ENCODE measurements around the gene SPEF2.

The SPEF2 gene

GRCh38 chr5:35781181-35781790 is 163.6 kb downstream of the SPEF2 start:
- Histone ChIP-seq H3K4me1 (ENCODE audit: control insufficient read depth, insufficient read depth, low read length) (no peaks in the 10 kb centered on the region), H3K36me3 (ENCODE audit: control insufficient read depth in 2 of 2, insufficient read depth in 1 of 2, low read length in 2 of 2) (no peaks in the 10 kb centered on the region), H3K9me3 (ENCODE audit: control insufficient read depth, insufficient read depth, low read depth, low read length) (no peaks in the 10 kb centered on the region), H3K27ac (ENCODE audit: extremely low read depth, low read depth, low read length) (no peak overlapping the region), H3K4me3 (ENCODE audit: low read depth, low read length) (no peak overlapping the region)
- no peak for TF ChIP-seq ZNF76 (tag by site-specific recombination; IDR thresholded peaks at IDR 0.05; ENCODE audit: borderline replicate concordance, low read depth)
- POLR2A ChIA-PET: no interaction called here
- CTCF ChIA-PET: interaction anchor here (0.5 to 8.2 kb wide), 4 partner anchors 15 to 260 kb away, joined by 3 to 147 read pairs (median 4); no protein-coding TSS in a partner anchor

GRCh38 chr5:35783551-35783950 is 165.9 kb downstream of the SPEF2 start:
- POLR2A ChIA-PET: no interaction called here
- CTCF ChIA-PET: interaction anchor here (1.4 to 1.9 kb wide), 2 partner anchors 141 to 143 kb away, joined by 3 to 7 read pairs; no protein-coding TSS in a partner anchor
- no peak overlapping the region for H3K4me3 ChIP-seq (ENCODE audit: low read depth, low read length)
- no peaks in the 10 kb centered on the region for H3K36me3 ChIP-seq (ENCODE audit: control insufficient read depth in 2 of 2, insufficient read depth in 1 of 2, low read length in 2 of 2)
- no peaks in the 10 kb centered on the region for H3K4me1 ChIP-seq (ENCODE audit: control insufficient read depth, insufficient read depth, low read length)
- TF ChIP-seq ZNF747 (tag by site-specific recombination; IDR thresholded peaks at IDR 0.05) (no peak), ZNF211 (tag by site-specific recombination; IDR thresholded peaks at IDR 0.05; ENCODE audit: low read depth) (no peak), KLF7 (tag by site-specific recombination; IDR thresholded peaks at IDR 0.05; ENCODE audit: borderline replicate concordance) (no peak), ZNF777 (tag by site-specific recombination; IDR thresholded peaks at IDR 0.05; ENCODE audit: borderline replicate concordance) (no peak), TRIM28 (IDR thresholded peaks at IDR 0.05; ENCODE audit: borderline replicate concordance, low read length) (no peak), ZNF677 (tag by site-specific recombination; IDR thresholded peaks at IDR 0.05) (no peak), ZFP69B (tag by site-specific recombination; IDR thresholded peaks at IDR 0.05) (no peak), ZNF473 (tag by site-specific recombination; IDR thresholded peaks at IDR 0.05) (no peak), MYNN (tag by site-specific recombination; IDR thresholded peaks at IDR 0.05; ENCODE audit: borderline replicate concordance) (no peak), SP3 (tag by site-specific recombination; IDR thresholded peaks at IDR 0.05) (no peak), KLF8 (tag by site-specific recombination; IDR thresholded peaks at IDR 0.05) (no peak), ZNF121 (tag by site-specific recombination; IDR thresholded peaks at IDR 0.05) (no peak), ZNF202 (tag by site-specific recombination; IDR thresholded peaks at IDR 0.05; ENCODE audit: borderline replicate concordance) (no peak), INSM2 (tag by site-specific recombination; IDR thresholded peaks at IDR 0.05) (no peak)
- no peak overlapping the region for H3K27ac ChIP-seq (ENCODE audit: extremely low read depth, low read depth, low read length)
- H3K9me3 ChIP-seq (ENCODE audit: control insufficient read depth, insufficient read depth, low read depth, low read length): no peaks in the 10 kb centered on the region

GRCh38 chr5:35785601-35786085 is 168.0 kb downstream of the SPEF2 start:
- no peaks in the 10 kb centered on the region for H3K4me1 ChIP-seq (ENCODE audit: control insufficient read depth, insufficient read depth, low read length)
- no peaks in the 10 kb centered on the region for H3K9me3 ChIP-seq (ENCODE audit: control insufficient read depth, insufficient read depth, low read depth, low read length)
- no peak overlapping the region for H3K4me3 ChIP-seq (ENCODE audit: low read depth, low read length)
- H3K27ac ChIP-seq (ENCODE audit: extremely low read depth, low read depth, low read length): no peak overlapping the region
- POLR2A ChIA-PET: no interaction called here
- no peaks in the 10 kb centered on the region for H3K36me3 ChIP-seq (ENCODE audit: control insufficient read depth in 2 of 2, insufficient read depth in 1 of 2, low read length in 2 of 2)
- TF ChIP-seq HIC1 (tag by site-specific recombination; IDR thresholded peaks at IDR 0.05) (no peak), ZNF623 (tag by site-specific recombination; IDR thresholded peaks at IDR 0.05) (no peak), ATF2 (tag by site-specific recombination; IDR thresholded peaks at IDR 0.05; ENCODE audit: low read depth) (no peak), ZNF558 (tag by site-specific recombination; IDR thresholded peaks at IDR 0.05) (no peak), BCL11B (tag by site-specific recombination; IDR thresholded peaks at IDR 0.05; ENCODE audit: low read depth) (no peak), ZNF214 (tag by site-specific recombination; IDR thresholded peaks at IDR 0.05; ENCODE audit: borderline replicate concordance) (no peak), KLF9 (tag by site-specific recombination; IDR thresholded peaks at IDR 0.05; ENCODE audit: low read depth) (no peak)
- CTCF ChIA-PET: interaction anchor here (1.2 to 2.6 kb wide), 2 partner anchors 8 to 140 kb away, joined by 4 to 19 read pairs; no protein-coding TSS in a partner anchor

Data from HEK293 (cell line).